ENCODE data around the gene LSS.

DNA sequence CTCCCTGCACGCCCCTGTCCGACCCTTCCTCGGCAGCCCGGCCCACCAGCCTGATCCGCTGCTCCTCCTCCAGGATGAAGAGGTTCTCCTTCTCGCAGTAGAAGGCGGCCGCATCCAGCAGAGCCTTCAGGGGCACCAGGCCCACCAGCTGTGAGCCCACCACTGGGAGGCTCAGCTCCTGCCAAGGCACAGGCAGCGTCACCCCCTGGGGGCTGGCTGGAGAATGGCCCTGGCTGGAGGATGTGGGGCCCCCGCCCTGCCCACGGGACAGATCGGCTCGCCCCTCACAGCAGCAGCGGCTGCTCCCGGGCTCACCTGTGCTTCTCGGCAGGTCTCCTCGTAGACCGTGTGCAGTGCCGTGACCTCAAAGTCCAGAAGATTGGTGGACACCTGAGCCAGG, 78.5 kb downstream of the LSS start:
- TF ChIP-seq POLR2A (IDR thresholded peaks at IDR 0.05) (no peak), EP300 (IDR thresholded peaks at IDR 0.05; ENCODE audit: low read depth) (no peak), POLR2AphosphoS5 (IDR thresholded peaks at IDR 0.05) (no peak)

All from transverse colon (tissue), 3 donors.